ENCODE results near the gene MLF2. TPM values are rescaled to one million over a fixed set of nuclear protein-coding genes. Genes with fewer than 3 reads are reported as not detected.

Gene MLF2
- total and polyA plus RNA-seq, 2 donors from 2014 or later = 141 to 289 TPM

DNA sequence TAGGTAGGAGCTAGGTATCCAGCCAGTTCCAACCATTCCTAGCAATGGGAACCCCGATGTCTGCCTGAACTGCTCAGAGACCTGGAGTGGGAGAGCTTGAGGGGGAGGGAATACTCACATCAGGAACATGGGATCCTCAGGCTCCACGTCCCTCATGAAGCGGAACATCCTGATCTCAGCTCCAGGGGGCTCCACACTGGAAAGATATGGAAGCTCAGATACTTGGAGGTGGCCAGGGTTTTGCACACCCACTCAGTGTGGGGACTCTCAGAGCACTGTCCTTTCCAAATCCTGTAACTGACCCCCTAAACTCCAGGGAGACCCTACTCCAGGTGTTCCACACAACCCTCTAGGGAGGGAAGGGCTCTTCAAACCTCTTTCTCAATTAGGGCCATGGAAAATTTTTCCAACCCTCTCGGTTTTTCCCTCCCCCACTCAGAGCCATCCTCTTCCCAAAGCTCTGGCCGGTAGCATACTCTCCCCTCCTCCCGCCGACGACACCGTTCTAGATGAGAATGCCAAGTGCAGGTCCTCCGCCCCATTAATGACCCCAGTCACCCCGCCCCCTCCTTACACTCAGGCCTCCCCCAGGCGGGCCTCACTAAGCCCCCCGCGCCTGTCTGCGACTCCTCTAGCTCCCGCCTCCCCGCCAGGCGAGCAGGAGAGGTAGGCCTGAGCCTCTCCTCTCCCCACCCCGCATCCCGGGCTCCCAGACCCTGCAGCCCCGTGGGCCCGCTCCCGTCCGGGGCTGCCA lies 597 bp downstream of the MLF2 start:
- TF ChIP-seq, protein P1, sequence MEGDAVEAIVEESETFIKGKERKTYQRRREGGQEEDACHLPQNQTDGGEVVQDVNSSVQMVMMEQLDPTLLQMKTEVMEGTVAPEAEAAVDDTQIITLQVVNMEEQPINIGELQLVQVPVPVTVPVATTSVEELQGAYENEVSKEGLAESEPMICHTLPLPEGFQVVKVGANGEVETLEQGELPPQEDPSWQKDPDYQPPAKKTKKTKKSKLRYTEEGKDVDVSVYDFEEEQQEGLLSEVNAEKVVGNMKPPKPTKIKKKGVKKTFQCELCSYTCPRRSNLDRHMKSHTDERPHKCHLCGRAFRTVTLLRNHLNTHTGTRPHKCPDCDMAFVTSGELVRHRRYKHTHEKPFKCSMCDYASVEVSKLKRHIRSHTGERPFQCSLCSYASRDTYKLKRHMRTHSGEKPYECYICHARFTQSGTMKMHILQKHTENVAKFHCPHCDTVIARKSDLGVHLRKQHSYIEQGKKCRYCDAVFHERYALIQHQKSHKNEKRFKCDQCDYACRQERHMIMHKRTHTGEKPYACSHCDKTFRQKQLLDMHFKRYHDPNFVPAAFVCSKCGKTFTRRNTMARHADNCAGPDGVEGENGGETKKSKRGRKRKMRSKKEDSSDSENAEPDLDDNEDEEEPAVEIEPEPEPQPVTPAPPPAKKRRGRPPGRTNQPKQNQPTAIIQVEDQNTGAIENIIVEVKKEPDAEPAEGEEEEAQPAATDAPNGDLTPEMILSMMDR (IDR thresholded peaks at IDR 0.05; ENCODE audit: borderline replicate concordance, extremely low read depth, insufficient read depth) = peak; percentile 2
- no peaks in the 10 kb centered on the region for H3K9me3 ChIP-seq (ENCODE audit: control insufficient read depth in 2 of 3, insufficient read depth in 1 of 3, low read length in 3 of 3)
- FAIRE-seq (no peak), DNase-seq (peak in 4 of 5 donors; percentile 45 to 82 (median 68))
- H3K9ac ChIP-seq (ENCODE audit: low read length in 3 of 3) = peak overlapping the region; percentile 24 to 99 (median 89)
- no peaks in the 10 kb centered on the region for H3K27me3 ChIP-seq (ENCODE audit: control insufficient read depth, insufficient read depth, low read length)
- peaks cover 7 to 16% (median 12%) of the 10 kb centered on the region in 3 donors for H3K4me1 ChIP-seq (ENCODE audit: control insufficient read depth in 2 of 3, insufficient read depth in 2 of 3, low read depth in 1 of 3, low read length in 3 of 3)
- H3K4me3 ChIP-seq (ENCODE audit: low read length in 3 of 3) = peak overlapping the region; percentile 79 to 92 (median 91)
- H3K27ac ChIP-seq (ENCODE audit: low read depth in 2 of 2, low read length in 2 of 2) = peak overlapping the region; percentile 99 to 100
- peaks cover 9 to 45% (median 27%) of the 10 kb centered on the region in 3 donors for H3K36me3 ChIP-seq (ENCODE audit: control insufficient read depth in 2 of 3, insufficient read depth in 3 of 3, low read length in 3 of 3)
- intact Hi-C loops (cut with DNase I) = loop anchor here (10.0 kb wide), 1 partner anchor 72 kb away; the partner anchor contains the start of genes GPR162 and P3H3

DNA sequence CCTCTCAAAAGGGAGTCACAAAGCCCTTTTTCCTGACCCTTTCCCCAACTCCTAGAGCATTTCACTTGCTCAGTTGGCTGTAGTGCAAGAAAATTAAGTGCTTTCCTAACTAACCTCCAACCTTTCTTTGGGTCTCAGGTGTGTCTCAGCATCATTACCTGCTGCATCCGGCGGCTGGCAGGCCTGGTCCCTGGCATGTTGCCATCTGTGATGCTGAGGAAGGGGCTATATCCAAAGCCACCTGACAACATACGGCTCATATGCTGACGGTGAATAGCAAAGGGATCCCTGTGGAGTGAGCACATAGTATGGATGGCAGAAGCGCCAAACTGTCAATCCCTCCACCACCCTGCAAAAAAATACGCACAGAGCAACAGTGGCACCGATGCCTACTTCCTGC lies 1.2 kb downstream of the MLF2 start:
- Histone ChIP-seq H3K4me1 (ENCODE audit: control insufficient read depth in 2 of 3, insufficient read depth in 2 of 3, low read depth in 1 of 3, low read length in 3 of 3) (peaks cover 7 to 16% (median 12%) of the 10 kb centered on the region in 3 donors), H3K9me3 (ENCODE audit: control insufficient read depth in 2 of 3, insufficient read depth in 1 of 3, low read length in 3 of 3) (no peaks in the 10 kb centered on the region), H3K27me3 (ENCODE audit: control insufficient read depth, insufficient read depth, low read length) (no peaks in the 10 kb centered on the region), H3K36me3 (ENCODE audit: control insufficient read depth in 2 of 3, insufficient read depth in 3 of 3, low read length in 3 of 3) (peaks cover 9 to 50% (median 30%) of the 10 kb centered on the region in 3 donors), H3K4me3 (ENCODE audit: low read length in 3 of 3) (peak overlapping the region; percentile 79 to 92 (median 91)), H3K9ac (ENCODE audit: low read length in 3 of 3) (peak overlapping the region; percentile 24 to 99 (median 89)), H3K27ac (ENCODE audit: low read depth in 2 of 2, low read length in 2 of 2) (no peak overlapping the region)
- DNase-seq (no peak), FAIRE-seq (no peak)
- TF ChIP-seq, protein P1 (IDR thresholded peaks at IDR 0.05; ENCODE audit: borderline replicate concordance, extremely low read depth, insufficient read depth) = no peak
- intact Hi-C loops (cut with DNase I) = loop anchor here (10.0 kb wide), 1 partner anchor 73 kb away; the partner anchor contains the start of genes GPR162 and P3H3

DNA sequence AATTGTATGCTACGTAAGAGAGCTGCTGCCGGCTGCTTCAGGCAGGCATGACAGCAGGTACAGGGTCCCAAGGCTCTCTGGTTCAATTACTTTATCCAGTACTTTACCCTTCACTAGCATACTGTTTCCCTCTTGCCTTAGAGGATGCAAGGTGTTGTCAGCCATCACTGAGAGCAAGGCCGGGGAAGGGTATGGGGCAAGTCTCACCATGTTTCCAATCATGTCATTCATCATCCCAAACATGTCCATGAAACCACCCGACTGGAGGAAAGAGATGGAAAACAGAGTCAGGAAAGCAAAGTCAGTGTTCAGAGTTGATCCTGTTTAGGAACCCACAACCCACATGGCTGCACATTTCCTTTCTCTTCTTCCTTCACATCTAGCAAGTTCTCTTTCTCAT lies 2.4 kb downstream of the MLF2 start:
- DNase-seq (no peak), FAIRE-seq (no peak)
- Histone ChIP-seq H3K9ac (ENCODE audit: low read length in 3 of 3) (no peak overlapping the region), H3K36me3 (ENCODE audit: control insufficient read depth in 2 of 3, insufficient read depth in 3 of 3, low read length in 3 of 3) (peaks cover 11 to 54% (median 30%) of the 10 kb centered on the region in 3 donors), H3K27me3 (ENCODE audit: control insufficient read depth, insufficient read depth, low read length) (no peaks in the 10 kb centered on the region), H3K4me3 (ENCODE audit: low read length in 3 of 3) (no peak overlapping the region), H3K27ac (ENCODE audit: low read depth in 2 of 2, low read length in 2 of 2) (no peak overlapping the region), H3K9me3 (ENCODE audit: control insufficient read depth in 2 of 3, insufficient read depth in 1 of 3, low read length in 3 of 3) (no peaks in the 10 kb centered on the region), H3K4me1 (ENCODE audit: control insufficient read depth in 2 of 3, insufficient read depth in 2 of 3, low read depth in 1 of 3, low read length in 3 of 3) (peaks cover 7 to 16% (median 15%) of the 10 kb centered on the region in 3 donors)
- intact Hi-C loops (cut with DNase I) = loop anchor here (10.0 kb wide), 1 partner anchor 74 kb away; the partner anchor contains the start of genes GPR162 and P3H3
- TF ChIP-seq, protein P1 (IDR thresholded peaks at IDR 0.05; ENCODE audit: borderline replicate concordance, extremely low read depth, insufficient read depth) = no peak
